NCI-H1436 (cell line): ENCODE results near the gene SRM.
A peak's percentile ranks its signal among the peaks of the same experiment; 100 is the strongest.

ENCODE experiments used
- DNase-seq: peaks from one replicate; lab custom pipeline; 2025; lab: John Stamatoyannopoulos, UW

The SRM gene

DNA sequence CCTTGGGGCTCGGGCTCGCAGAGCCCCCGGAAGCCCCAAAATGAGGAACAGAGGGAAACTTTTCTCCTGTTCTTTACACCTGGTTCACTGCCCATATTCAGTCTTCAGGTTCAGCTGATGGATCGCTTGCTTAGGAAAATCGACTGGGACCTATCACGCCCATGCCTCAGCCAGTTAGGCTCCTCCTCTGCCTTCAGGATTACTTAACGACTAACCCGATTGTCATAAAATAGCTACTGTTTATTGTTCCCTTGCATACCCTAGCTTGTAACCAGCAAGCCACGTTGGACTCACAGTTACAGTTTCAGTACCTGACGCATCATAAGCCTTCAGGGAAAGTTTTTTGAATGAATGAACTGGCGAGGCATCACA, 46.7 kb downstream of the SRM start:
- no peak for DNase-seq

DNA sequence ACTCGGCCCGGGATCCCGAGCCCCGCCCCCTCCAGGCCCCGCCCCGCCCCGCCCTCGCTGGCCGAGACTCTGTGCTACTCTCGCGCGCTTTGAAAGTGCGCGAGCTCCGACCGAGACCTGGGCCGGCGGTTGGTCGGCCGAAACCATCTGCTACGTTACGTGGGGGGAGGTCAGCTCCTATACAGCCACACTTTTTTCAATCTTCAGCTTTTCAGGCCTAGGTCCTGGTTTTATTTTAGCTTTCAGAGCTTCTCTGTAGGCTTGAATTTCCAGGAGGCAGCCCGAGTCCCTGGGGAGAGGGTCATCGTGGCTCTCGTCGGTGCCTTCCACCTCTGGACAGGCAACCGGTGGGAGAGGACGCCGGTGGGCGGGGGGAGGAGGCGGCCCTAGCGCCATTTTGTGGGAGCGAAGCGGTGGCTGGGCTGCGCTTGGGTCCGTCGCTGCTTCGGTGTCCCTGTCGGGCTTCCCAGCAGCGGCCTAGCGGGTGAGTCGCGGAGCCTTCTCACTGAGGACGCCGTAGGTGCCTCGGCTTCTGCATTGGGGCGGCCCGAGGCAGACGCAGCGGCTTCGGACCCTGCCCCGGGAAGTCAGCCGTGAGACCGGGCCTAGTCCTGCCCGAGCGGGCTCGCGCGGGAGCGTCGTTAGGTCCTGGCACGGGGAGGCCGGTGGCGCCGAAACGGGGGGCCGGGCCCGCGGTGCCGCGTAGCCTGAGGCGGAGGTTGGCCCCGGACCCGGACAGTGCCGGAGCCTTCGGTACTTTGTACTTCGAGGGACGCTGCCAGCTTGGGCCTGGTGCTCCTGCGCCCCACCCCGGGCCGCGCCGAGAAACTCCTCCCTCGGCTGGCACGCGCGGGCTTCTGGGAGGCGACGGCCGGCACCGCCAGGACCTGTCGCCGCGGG, 47.3 kb downstream of the SRM start, which contains the start of gene TARDBP:
Gene TARDBP, plus strand, starts transcription at position 395 of the 900 bp plus-strand sequence. CDS start 1,074 bp downstream, outside the sequence.
- peak; percentile 85 for DNase-seq
